IPS-15b (cell line): Measurements from ENCODE around the gene DCXR.

ENCODE experiments used
- H3K27me3 ChIP-seq: one replicate; pipeline ENCODE4 v1.6.1; 2013; ENCODE audit warnings: low read length; ENCODE audit not compliant: control insufficient read depth, insufficient read depth
- H3K36me3 ChIP-seq: one replicate; pipeline ENCODE4 v1.6.1; 2013; ENCODE audit warnings: low read length; ENCODE audit not compliant: control insufficient read depth, insufficient read depth
- H3K4me1 ChIP-seq: one replicate; pipeline ENCODE4 v1.6.1; 2013; ENCODE audit warnings: mild to moderate bottlenecking, low read length; ENCODE audit not compliant: control insufficient read depth, insufficient read depth
- H3K4me3 ChIP-seq: one replicate; pipeline ENCODE4 v1.5.1; 2013; ENCODE audit warnings: low read depth, low read length
- H3K9ac ChIP-seq: one replicate; pipeline ENCODE4 v1.6.1; 2013; ENCODE audit warnings: low read depth, mild to moderate bottlenecking, low read length
- H3K9me3 ChIP-seq: one replicate; pipeline ENCODE4 v1.6.1; 2013; ENCODE audit warnings: mild to moderate bottlenecking, low read length; ENCODE audit not compliant: control insufficient read depth, insufficient read depth

DCXR gene

GRCh38 chr17:82022310-82022980, 15.1 kb downstream of the DCXR start, which contains the start of gene CENPX:
Gene CENPX, minus strand, starts transcription at chr17:82022878. Its CDS starts 17 bp downstream, at chr17:82022861.
- peak within 1 kb of the TSS; percentile 87 for H3K4me3 ChIP-seq
- H3K9me3 ChIP-seq = no peaks in the 10 kb centered on the region
- no peaks in the 10 kb centered on the region for H3K27me3 ChIP-seq
- H3K9ac ChIP-seq = peak within 1 kb of the TSS; percentile 70
- H3K36me3 ChIP-seq = peaks cover 17% of the 10 kb centered on the region
- no peaks in the 10 kb centered on the region for H3K4me1 ChIP-seq

- H3K36me3 ChIP-seq = peaks cover 17% of the 10 kb centered on the region
- H3K27me3 ChIP-seq = no peaks in the 10 kb centered on the region
- peak overlapping the region; percentile 87 for H3K4me3 ChIP-seq
- no peaks in the 10 kb centered on the region for H3K4me1 ChIP-seq
- H3K9ac ChIP-seq = peak overlapping the region; percentile 49
- H3K9me3 ChIP-seq = no peaks in the 10 kb centered on the region
Measured at GRCh38 chr17:82021900-82022309, 15.6 kb downstream of the DCXR start.

- H3K9ac ChIP-seq = no peak overlapping the region
- no peaks in the 10 kb centered on the region for H3K4me1 ChIP-seq
- peaks cover 17% of the 10 kb centered on the region for H3K36me3 ChIP-seq
- H3K4me3 ChIP-seq = peak overlapping the region; percentile 87
- no peaks in the 10 kb centered on the region for H3K9me3 ChIP-seq
- no peaks in the 10 kb centered on the region for H3K27me3 ChIP-seq
Measured at GRCh38 chr17:82021107-82021899, 16.2 kb downstream of the DCXR start.

- no peak overlapping the region for H3K9ac ChIP-seq
- no peaks in the 10 kb centered on the region for H3K4me1 ChIP-seq
- no peak overlapping the region for H3K4me3 ChIP-seq
- no peaks in the 10 kb centered on the region for H3K27me3 ChIP-seq
- peaks cover 17% of the 10 kb centered on the region for H3K36me3 ChIP-seq
- no peaks in the 10 kb centered on the region for H3K9me3 ChIP-seq
Measured at GRCh38 chr17:82020572-82021106, 16.9 kb downstream of the DCXR start.

GRCh38 chr17:82019690-82020571, 17.6 kb downstream of the DCXR start:
- no peaks in the 10 kb centered on the region for H3K4me1 ChIP-seq
- no peak overlapping the region for H3K9ac ChIP-seq

GRCh38 chr17:82018989-82019689, 18.4 kb downstream of the DCXR start:
- Histone ChIP-seq H3K4me1 (no peaks in the 10 kb centered on the region), H3K4me3 (no peak overlapping the region), H3K36me3 (peaks cover 17% of the 10 kb centered on the region), H3K9me3 (no peaks in the 10 kb centered on the region), H3K9ac (no peak overlapping the region), H3K27me3 (no peaks in the 10 kb centered on the region)

More at GRCh38 chr17:82019690-82020571, 17.6 kb downstream of the DCXR start:
- Histone ChIP-seq H3K27me3 (no peaks in the 10 kb centered on the region), H3K9me3 (no peaks in the 10 kb centered on the region), H3K36me3 (peaks cover 17% of the 10 kb centered on the region), H3K4me3 (no peak overlapping the region)

GRCh38 chr17:82018152-82018988, 19.1 kb downstream of the DCXR start:
- Histone ChIP-seq H3K4me3 (no peak overlapping the region), H3K36me3 (peaks cover 17% of the 10 kb centered on the region), H3K27me3 (no peaks in the 10 kb centered on the region), H3K9me3 (no peaks in the 10 kb centered on the region), H3K9ac (no peak overlapping the region), H3K4me1 (no peaks in the 10 kb centered on the region)

GRCh38 chr17:82017612-82018151, 19.8 kb downstream of the DCXR start:
- no peak overlapping the region for H3K4me3 ChIP-seq
- peaks cover 17% of the 10 kb centered on the region for H3K36me3 ChIP-seq
- H3K4me1 ChIP-seq = no peaks in the 10 kb centered on the region
- no peak overlapping the region for H3K9ac ChIP-seq
- H3K9me3 ChIP-seq = no peaks in the 10 kb centered on the region
- no peaks in the 10 kb centered on the region for H3K27me3 ChIP-seq

GRCh38 chr17:82016875-82017459, 20.5 kb downstream of the DCXR start:
- H3K4me1 ChIP-seq = no peaks in the 10 kb centered on the region
- H3K36me3 ChIP-seq = peaks cover 21% of the 10 kb centered on the region
- no peak overlapping the region for H3K4me3 ChIP-seq

More at GRCh38 chr17:82016875-82017459, 20.5 kb downstream of the DCXR start:
- Histone ChIP-seq H3K9ac (no peak overlapping the region), H3K9me3 (no peaks in the 10 kb centered on the region), H3K27me3 (no peaks in the 10 kb centered on the region)
